ENCODE data around the gene CLDN10. TPM values are rescaled to one million over a fixed set of nuclear protein-coding genes. Genes with fewer than 3 reads are reported as not detected.
"Not testable (repeated sequence)": the region's sequence is repeated elsewhere in the genome, so short reads cannot be mapped to it uniquely, and the experiment has no call there.

Gene CLDN10
- total RNA-seq, 1 experiment from 2014 or later: not detected

DNA sequence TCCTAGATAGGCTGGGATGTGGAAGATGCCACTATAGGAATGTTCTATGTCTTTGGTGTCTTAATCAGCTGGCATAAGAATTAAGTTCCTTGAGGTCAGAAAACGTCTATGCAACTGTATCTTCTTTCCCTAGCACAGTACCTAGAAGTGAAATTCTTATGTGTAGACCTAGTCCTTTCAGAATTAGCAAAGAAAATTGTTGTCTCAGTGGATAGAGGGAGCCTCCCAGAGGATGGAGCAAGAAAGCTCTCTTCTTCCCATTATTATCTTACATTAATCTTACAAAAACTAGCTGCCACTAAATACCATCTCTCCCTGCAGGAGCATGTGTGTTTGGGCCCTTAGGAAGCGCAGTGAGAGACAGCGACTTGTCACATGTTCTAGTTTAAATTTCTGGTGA is 11.6 kb downstream of the CLDN10 start:
- peaks cover 14% of the 10 kb centered on the region for H3K4me1 ChIP-seq (replicated peaks; ENCODE audit: insufficient read depth)
- H3K9me3 ChIP-seq (ENCODE audit: insufficient read depth, low read depth): peaks cover 3% of the 10 kb centered on the region; the same call in 1 of the 2 replicates
- no peaks in the 10 kb centered on the region for H3K36me3 ChIP-seq (ENCODE audit: low read depth)
- no TSS peak for BruUV-seq (replicated peaks)
- no peaks in the 10 kb centered on the region for H3K9me2 ChIP-seq (ENCODE audit: insufficient read depth)
- H3K27ac ChIP-seq: no peak overlapping the region
- H3K4me3 ChIP-seq: no peak overlapping the region
- no peak overlapping the region for H2AFZ ChIP-seq
- CTCF ChIA-PET: interaction anchor here (0.5 kb wide), 1 partner anchor 448 kb away, joined by 3 read pairs; no protein-coding TSS in a partner anchor
- H3F3A ChIP-seq (ENCODE audit: insufficient read depth, low read depth): peaks cover 17% of the 10 kb centered on the region
- intact Hi-C loops (cut with micrococcal nuclease; ENCODE audit: unreplicated experiment): no loop called here
- no peaks in the 10 kb centered on the region for H4K20me1 ChIP-seq (ENCODE audit: insufficient read depth)
- TF ChIP-seq CTCF (conservative IDR thresholded peaks at IDR 0.05): no peak
- TF ChIP-seq EZH2 (IDR thresholded peaks at IDR 0.05; ENCODE audit: low read depth): no peak
- H3K79me2 ChIP-seq (ENCODE audit: low read depth): no peaks in the 10 kb centered on the region
- peak overlapping the region; percentile 46; the same call in 1 of the 2 replicates for H3K4me2 ChIP-seq
- POLR2A ChIA-PET (ENCODE audit: unreplicated experiment): no interaction called here
- no peak for DNase-seq
- H3K27me3 ChIP-seq (ENCODE audit: insufficient read depth, low read depth): no peaks in the 10 kb centered on the region

GRCh38 chr13:95564733-95565291 is 12.3 kb downstream of the CLDN10 start:
- TF ChIP-seq EZH2 (IDR thresholded peaks at IDR 0.05; ENCODE audit: low read depth) (no peak), CTCF (conservative IDR thresholded peaks at IDR 0.05) (no peak)
- H3K27me3 ChIP-seq (ENCODE audit: insufficient read depth, low read depth): no peaks in the 10 kb centered on the region
- no peaks in the 10 kb centered on the region for H3K36me3 ChIP-seq (ENCODE audit: low read depth)
- H3K27ac ChIP-seq: peak overlapping the region; percentile 52
- H3F3A ChIP-seq (ENCODE audit: insufficient read depth, low read depth): peaks cover 17% of the 10 kb centered on the region
- CTCF ChIA-PET: interaction anchor here (0.7 kb wide), 1 partner anchor 59 kb away, joined by 4 read pairs; no protein-coding TSS in a partner anchor
- DNase-seq: peak in 1 of 2 experiments; percentile 96
- no peaks in the 10 kb centered on the region for H4K20me1 ChIP-seq (ENCODE audit: insufficient read depth)
- peaks cover 3% of the 10 kb centered on the region; the same call in 1 of the 2 replicates for H3K9me3 ChIP-seq (ENCODE audit: insufficient read depth, low read depth)
- H3K79me2 ChIP-seq (ENCODE audit: low read depth): no peaks in the 10 kb centered on the region
- no TSS peak for BruUV-seq (replicated peaks)
- POLR2A ChIA-PET (ENCODE audit: unreplicated experiment): no interaction called here
- peak overlapping the region; percentile 46 for H3K4me2 ChIP-seq
- H3K9me2 ChIP-seq (ENCODE audit: insufficient read depth): no peaks in the 10 kb centered on the region
- no peak overlapping the region for H2AFZ ChIP-seq
- H3K4me3 ChIP-seq: peak overlapping the region; percentile 14; the same call in 1 of the 2 replicates
- H3K4me1 ChIP-seq (replicated peaks; ENCODE audit: insufficient read depth): peaks cover 14% of the 10 kb centered on the region
- intact Hi-C loops (cut with micrococcal nuclease; ENCODE audit: unreplicated experiment): no loop called here

DNA sequence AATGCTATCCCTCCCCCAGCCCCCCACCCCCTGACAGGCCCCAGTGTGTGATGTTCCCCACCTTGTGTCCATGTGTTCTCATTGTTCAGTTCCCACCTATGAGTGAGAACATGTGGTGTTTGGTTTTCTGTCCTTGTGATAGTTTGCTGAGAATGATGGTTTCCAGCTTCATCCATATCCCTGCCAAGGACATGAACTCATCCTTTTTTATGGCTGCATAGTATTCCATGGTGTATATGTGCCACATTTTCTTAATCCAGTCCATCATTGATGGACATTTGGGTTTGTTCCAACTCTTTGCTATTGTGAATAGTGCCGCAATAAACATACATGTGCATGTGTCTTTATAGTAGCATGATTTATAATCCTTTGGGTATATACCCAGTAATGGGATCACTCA is 13.2 kb downstream of the CLDN10 start:
- H4K20me1 ChIP-seq (ENCODE audit: insufficient read depth); H3K27me3 ChIP-seq (ENCODE audit: insufficient read depth, low read depth); intact Hi-C loops (cut with micrococcal nuclease; ENCODE audit: unreplicated experiment); H3K27ac ChIP-seq; POLR2A ChIA-PET (ENCODE audit: unreplicated experiment); BruUV-seq (replicated peaks); DNase-seq; H3K4me3 ChIP-seq; H3K4me2 ChIP-seq; H2AFZ ChIP-seq; CTCF ChIA-PET; H3K9me2 ChIP-seq (ENCODE audit: insufficient read depth); H3K36me3 ChIP-seq (ENCODE audit: low read depth); H3K79me2 ChIP-seq (ENCODE audit: low read depth); H3K9me3 ChIP-seq (ENCODE audit: insufficient read depth, low read depth): not testable (repeated sequence)
- peaks cover 17% of the 10 kb centered on the region for H3K4me1 ChIP-seq (replicated peaks; ENCODE audit: insufficient read depth)
- H3F3A ChIP-seq (ENCODE audit: insufficient read depth, low read depth): peaks cover 17% of the 10 kb centered on the region

GRCh38 chr13:95568131-95568530 is 15.6 kb downstream of the CLDN10 start:
- intact Hi-C loops (cut with micrococcal nuclease; ENCODE audit: unreplicated experiment): no loop called here
- Histone ChIP-seq H2AFZ (no peak overlapping the region), H3K4me3 (no peak overlapping the region), H3K27ac (no peak overlapping the region), H3K27me3 (ENCODE audit: insufficient read depth, low read depth) (no peaks in the 10 kb centered on the region), H3K79me2 (ENCODE audit: low read depth) (no peaks in the 10 kb centered on the region), H3K9me3 (ENCODE audit: insufficient read depth, low read depth) (peaks cover 6% of the 10 kb centered on the region; the same call in 1 of the 2 replicates), H3K4me2 (no peak overlapping the region), H3F3A (ENCODE audit: insufficient read depth, low read depth) (peaks cover 23% of the 10 kb centered on the region), H3K36me3 (ENCODE audit: low read depth) (no peaks in the 10 kb centered on the region), H4K20me1 (ENCODE audit: insufficient read depth) (no peaks in the 10 kb centered on the region), H3K9me2 (ENCODE audit: insufficient read depth) (no peaks in the 10 kb centered on the region), H3K4me1 (replicated peaks; ENCODE audit: insufficient read depth) (peaks cover 24% of the 10 kb centered on the region)
- POLR2A ChIA-PET (ENCODE audit: unreplicated experiment): no interaction called here
- CTCF ChIA-PET: no interaction called here
- no peak for DNase-seq
- TF ChIP-seq CTCF (conservative IDR thresholded peaks at IDR 0.05) (no peak), EZH2 (IDR thresholded peaks at IDR 0.05; ENCODE audit: low read depth) (no peak)
- no TSS peak for BruUV-seq (replicated peaks)
